Upper lobe of left lung (tissue), 4 donors: Measurements from ENCODE around the gene ASIC3.

Experiments used
- EP300 ChIP-seq, 4 donors: sonication (generic); formaldehyde crosslinking; IDR thresholded peaks; one replicate each; pipeline ENCODE4 v1.5.1; 2017; ENCODE audit warnings: antibody characterized with exemption in 4 of 4, control low read depth in 2 of 4
- POLR2A ChIP-seq, 4 donors: fragments of 450-650 bp; IDR thresholded peaks; one replicate each; pipeline ENCODE4 v1.5.1; 2016 to 2017; ENCODE audit warnings: antibody characterized with exemption in 4 of 4, mild to moderate bottlenecking in 2 of 4
- POLR2AphosphoS5 ChIP-seq, 2 donors: sonication (generic); formaldehyde crosslinking; IDR thresholded peaks; one replicate each; pipeline ENCODE4 v1.5.1; 2017; ENCODE audit warnings: antibody characterized with exemption in 2 of 2
- TF ChIP-seq, protein P1 (sequence below), 6 experiments: fragments of 450-650 bp in 4 of 6; fragments of 200-600 bp in 2 of 6; sonication (generic) in 2 of 6; IDR thresholded peaks; one replicate each; pipeline ENCODE4 v1.5.1; 2016 to 2019; ENCODE audit warnings: antibody characterized with exemption in 6 of 6

DNA sequence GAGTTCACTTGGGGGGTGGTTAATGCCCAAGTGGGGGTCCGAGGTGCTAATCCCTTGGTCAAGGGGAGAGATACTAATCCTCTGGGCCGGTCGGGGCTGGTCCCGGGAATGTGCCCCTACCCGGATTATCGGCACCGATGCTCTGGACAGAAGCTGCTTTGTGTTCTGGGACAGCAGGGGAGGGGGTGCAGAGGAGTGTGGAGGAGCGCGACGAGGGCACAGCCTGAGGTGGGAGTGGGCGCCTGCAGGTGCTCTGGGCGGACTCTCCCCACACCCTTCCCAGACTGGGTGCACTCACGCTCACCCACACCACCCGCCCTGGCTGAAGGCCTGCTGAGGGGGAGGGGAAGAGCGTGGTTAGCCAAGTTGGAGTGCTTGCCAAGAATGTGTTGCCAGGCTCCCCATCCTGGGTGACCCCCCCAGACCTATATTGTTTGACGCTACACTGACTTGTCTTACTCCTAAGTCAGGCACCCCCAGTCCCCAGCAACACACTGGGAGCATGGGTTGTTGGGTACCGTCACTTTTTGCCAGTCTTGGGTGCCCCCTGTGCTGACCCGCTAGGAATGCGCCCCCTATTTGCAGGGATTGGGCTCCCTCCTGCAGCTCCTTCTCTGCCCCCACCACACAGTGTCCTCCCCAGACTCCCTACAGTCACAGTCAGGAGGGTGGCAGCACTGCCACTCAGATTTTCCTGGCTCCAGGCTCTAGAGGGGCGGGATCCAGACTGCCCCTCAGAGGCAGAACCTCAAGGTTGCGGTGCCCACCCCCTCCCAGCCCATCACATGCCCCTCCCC, 12.3 kb downstream of the ASIC3 start:
- TF ChIP-seq, protein P1, sequence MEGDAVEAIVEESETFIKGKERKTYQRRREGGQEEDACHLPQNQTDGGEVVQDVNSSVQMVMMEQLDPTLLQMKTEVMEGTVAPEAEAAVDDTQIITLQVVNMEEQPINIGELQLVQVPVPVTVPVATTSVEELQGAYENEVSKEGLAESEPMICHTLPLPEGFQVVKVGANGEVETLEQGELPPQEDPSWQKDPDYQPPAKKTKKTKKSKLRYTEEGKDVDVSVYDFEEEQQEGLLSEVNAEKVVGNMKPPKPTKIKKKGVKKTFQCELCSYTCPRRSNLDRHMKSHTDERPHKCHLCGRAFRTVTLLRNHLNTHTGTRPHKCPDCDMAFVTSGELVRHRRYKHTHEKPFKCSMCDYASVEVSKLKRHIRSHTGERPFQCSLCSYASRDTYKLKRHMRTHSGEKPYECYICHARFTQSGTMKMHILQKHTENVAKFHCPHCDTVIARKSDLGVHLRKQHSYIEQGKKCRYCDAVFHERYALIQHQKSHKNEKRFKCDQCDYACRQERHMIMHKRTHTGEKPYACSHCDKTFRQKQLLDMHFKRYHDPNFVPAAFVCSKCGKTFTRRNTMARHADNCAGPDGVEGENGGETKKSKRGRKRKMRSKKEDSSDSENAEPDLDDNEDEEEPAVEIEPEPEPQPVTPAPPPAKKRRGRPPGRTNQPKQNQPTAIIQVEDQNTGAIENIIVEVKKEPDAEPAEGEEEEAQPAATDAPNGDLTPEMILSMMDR (IDR thresholded peaks at IDR 0.05), result no peak
- TF ChIP-seq POLR2A (IDR thresholded peaks at IDR 0.05) (no peak), POLR2AphosphoS5 (IDR thresholded peaks at IDR 0.05) (no peak), EP300 (IDR thresholded peaks at IDR 0.05) (no peak)
